8988T (cell line): ENCODE measurements around the gene MRPL41.
A peak's percentile ranks its signal among the peaks of the same experiment; 100 is the strongest.
"Not testable (repeated sequence)": the region's sequence is repeated elsewhere in the genome, so short reads cannot be mapped to it uniquely, and the experiment has no call there.

Experiments
- DNase-seq: peaks from one replicate; pipeline ENCODE4 v3.0.0; 2011

Gene MRPL41

GRCh38 chr9:137588311-137588710, 36.6 kb downstream of the MRPL41 start:
- no peak for DNase-seq

- DNase-seq, result no peak
Measured at GRCh38 chr9:137588891-137589290, 37.2 kb downstream of the MRPL41 start.

GRCh38 chr9:137589441-137590122, 37.9 kb downstream of the MRPL41 start:
- DNase-seq, result peak; percentile 29

GRCh38 chr9:137590123-137590468, 38.4 kb downstream of the MRPL41 start:
- no peak for DNase-seq

GRCh38 chr9:137590469-137591383, 39.0 kb downstream of the MRPL41 start, which contains the start of gene ZMYND19:
Gene ZMYND19, minus strand, starts transcription at chr9:137590512. Its CDS starts 249 bp downstream, at chr9:137590263.
- DNase-seq, result peak; percentile 98

GRCh38 chr9:137592767-137593166, 41.1 kb downstream of the MRPL41 start:
- no peak for DNase-seq

- no peak for DNase-seq
Measured at GRCh38 chr9:137593176-137593575, 41.5 kb downstream of the MRPL41 start.

GRCh38 chr9:137596577-137596976, 44.9 kb downstream of the MRPL41 start:
- not testable (repeated sequence) for DNase-seq

- DNase-seq, result no peak
Measured at GRCh38 chr9:137598943-137599342, 47.3 kb downstream of the MRPL41 start.
